Gastrocnemius medialis (tissue), 4 donors: ENCODE data around the gene FTCD.

Experiments
- CTCF ChIP-seq, 5 experiments: fragments of 450-650 bp in 3 of 5; fragments of 200-600 bp in 2 of 5; sonication (generic) in 2 of 5; IDR thresholded peaks in 4 of 5; conservative IDR thresholded peaks in 1 of 5; 1 replicate in 4 of 5; 2 replicates in 1 of 5; pipeline ENCODE4 v1.5.1; 2016 to 2019; ENCODE audit warnings: antibody characterized with exemption in 5 of 5, mild to moderate bottlenecking in 3 of 5, moderate library complexity in 3 of 5
- POLR2A ChIP-seq, 2 donors: fragments of 450-650 bp; IDR thresholded peaks; one replicate each; pipeline ENCODE4 v1.6.1; 2017; ENCODE audit warnings: antibody characterized with exemption in 2 of 2, mild to moderate bottlenecking in 2 of 2, moderate library complexity in 2 of 2

- TF ChIP-seq CTCF (IDR thresholded peaks at IDR 0.05 in 4 of 5, conservative IDR thresholded peaks at IDR 0.05 in 1 of 5) (no peak), POLR2A (IDR thresholded peaks at IDR 0.05) (no peak)
Observed at GRCh38 chr21:46127239-46128105, 27.9 kb downstream of the FTCD start.
